Measurements from ENCODE around the gene WDR1. TPM values are rescaled to one million over a fixed set of nuclear protein-coding genes. Genes with fewer than 3 reads are reported as not detected.
A peak's percentile ranks its signal among the peaks of the same experiment; 100 is the strongest.

Gene WDR1
- total RNA-seq, 2 experiments from 2014 or later: 197 to 198 TPM

GRCh38 chr4:10117359-10118047, 904 bp upstream of the WDR1 start:
- Mint-ChIP-seq H3K27me3 (no peaks in the 10 kb centered on the region), H3K4me1 (ENCODE audit: low read depth) (peaks cover 88% of the 10 kb centered on the region), H3K4me3 (peak overlapping the region; percentile 87), H3K9me3 (no peaks in the 10 kb centered on the region), H3K36me3 (ENCODE audit: low read depth) (peaks cover 48% of the 10 kb centered on the region), H3K27ac (peak overlapping the region; percentile 98)
- CTCF ChIA-PET: interaction anchor here (0.9 to 3.1 kb wide), 6 partner anchors 11 to 344 kb away, joined by 3 to 8 read pairs (median 6); no protein-coding TSS in a partner anchor
- intact Hi-C loops (cut with DNase I, micrococcal nuclease): loop anchor here (1.0 to 10.0 kb wide), 5 partner anchors 21 to 423 kb away; no protein-coding TSS in a partner anchor
- peak overlapping the region; percentile 96 to 98 for H3K27ac ChIP-seq (ENCODE audit: low read depth in 1 of 2, low read length in 2 of 2)
- ATAC-seq (ENCODE audit: poor library complexity) (peak; percentile 16), DNase-seq (peak in 11 of 14 experiments; percentile 37 to 80 (median 55))
- H3K27me3 ChIP-seq (ENCODE audit: control insufficient read depth in 1 of 2, insufficient read depth in 2 of 2, low read length in 2 of 2): no peaks in the 10 kb centered on the region
- peak overlapping the region; percentile 90 for H3K4me3 ChIP-seq (ENCODE audit: low read length)
- POLR2A ChIA-PET: interaction anchor here (0.6 to 5.3 kb wide), 34 partner anchors 9 to 1354 kb away, joined by 3 to 126 read pairs (median 4); partner anchors contain the start of gene ZNF518B
- peaks cover 33% of the 10 kb centered on the region for H3K36me3 ChIP-seq (ENCODE audit: insufficient read depth, low read length)
- no peak for TF ChIP-seq CTCF (IDR thresholded peaks at IDR 0.05)
- no peaks in the 10 kb centered on the region for H3K9me3 ChIP-seq (ENCODE audit: control insufficient read depth in 1 of 2, insufficient read depth in 1 of 2, low read length in 2 of 2)
- H3K4me1 ChIP-seq (ENCODE audit: insufficient read depth, low read length): peaks cover 77% of the 10 kb centered on the region

GRCh38 chr4:10115797-10116568, 616 bp downstream of the WDR1 start:
- Histone ChIP-seq H3K4me1 (ENCODE audit: insufficient read depth, low read length) (peaks cover 85% of the 10 kb centered on the region), H3K27ac (ENCODE audit: low read depth in 1 of 2, low read length in 2 of 2) (peak overlapping the region; percentile 74 to 96), H3K36me3 (ENCODE audit: insufficient read depth, low read length) (peaks cover 48% of the 10 kb centered on the region), H3K27me3 (ENCODE audit: control insufficient read depth in 1 of 2, insufficient read depth in 2 of 2, low read length in 2 of 2) (no peaks in the 10 kb centered on the region), H3K4me3 (ENCODE audit: low read length) (peak overlapping the region; percentile 90), H3K9me3 (ENCODE audit: control insufficient read depth in 1 of 2, insufficient read depth in 1 of 2, low read length in 2 of 2) (no peaks in the 10 kb centered on the region)
- peak; percentile 47 for ATAC-seq (ENCODE audit: poor library complexity)
- no peak for TF ChIP-seq CTCF (IDR thresholded peaks at IDR 0.05)
- peak overlapping the region; percentile 99 for H3K27ac Mint-ChIP-seq
- DNase-seq: peak; percentile 51 to 88 (median 70)
- intact Hi-C loops (cut with DNase I, micrococcal nuclease): loop anchor here (1.0 to 10.0 kb wide), 4 partner anchors 17 to 421 kb away; no protein-coding TSS in a partner anchor
- H3K36me3 Mint-ChIP-seq (ENCODE audit: low read depth): peaks cover 63% of the 10 kb centered on the region
- no peaks in the 10 kb centered on the region for H3K27me3 Mint-ChIP-seq
- POLR2A ChIA-PET: interaction anchor here (1.0 to 5.3 kb wide), 16 partner anchors 7 to 424 kb away, joined by 4 to 126 read pairs (median 8); partner anchors contain the start of gene ZNF518B
- H3K9me3 Mint-ChIP-seq: no peaks in the 10 kb centered on the region
- peak overlapping the region; percentile 99 for H3K4me3 Mint-ChIP-seq
- CTCF ChIA-PET: interaction anchor here (1.1 to 1.2 kb wide), 2 partner anchors 43 to 97 kb away, joined by 3 to 6 read pairs; no protein-coding TSS in a partner anchor
- peaks cover 92% of the 10 kb centered on the region for H3K4me1 Mint-ChIP-seq (ENCODE audit: low read depth)

GRCh38 chr4:10115271-10115796, 1.3 kb downstream of the WDR1 start:
- no peaks in the 10 kb centered on the region for H3K9me3 Mint-ChIP-seq
- peak overlapping the region; percentile 99 for H3K27ac Mint-ChIP-seq
- ATAC-seq (ENCODE audit: poor library complexity): no peak
- no peaks in the 10 kb centered on the region for H3K27me3 Mint-ChIP-seq
- POLR2A ChIA-PET: interaction anchor here (1.0 to 4.1 kb wide), 6 partner anchors 8 to 342 kb away, joined by 4 to 60 read pairs (median 7); partner anchors contain the start of gene ZNF518B
- peak in 2 of 14 experiments; percentile 53 to 61 for DNase-seq
- H3K4me3 ChIP-seq (ENCODE audit: low read length): peak overlapping the region; percentile 90
- CTCF ChIA-PET: interaction anchor here (1.1 kb wide), 1 partner anchor 44 kb away, joined by 3 read pairs; no protein-coding TSS in a partner anchor
- H3K4me1 Mint-ChIP-seq (ENCODE audit: low read depth): peaks cover 92% of the 10 kb centered on the region
- peaks cover 54% of the 10 kb centered on the region for H3K36me3 ChIP-seq (ENCODE audit: insufficient read depth, low read length)
- peak overlapping the region; percentile 99 for H3K4me3 Mint-ChIP-seq
- H3K27me3 ChIP-seq (ENCODE audit: control insufficient read depth in 1 of 2, insufficient read depth in 2 of 2, low read length in 2 of 2): no peaks in the 10 kb centered on the region
- peak overlapping the region; percentile 74 to 96 for H3K27ac ChIP-seq (ENCODE audit: low read depth in 1 of 2, low read length in 2 of 2)
- no peak for TF ChIP-seq CTCF (IDR thresholded peaks at IDR 0.05)
- H3K36me3 Mint-ChIP-seq (ENCODE audit: low read depth): peaks cover 68% of the 10 kb centered on the region
- H3K9me3 ChIP-seq (ENCODE audit: control insufficient read depth in 1 of 2, insufficient read depth in 1 of 2, low read length in 2 of 2): no peaks in the 10 kb centered on the region
- intact Hi-C loops (cut with DNase I, micrococcal nuclease): loop anchor here (5.0 to 10.0 kb wide), 3 partner anchors 42 to 421 kb away; no protein-coding TSS in a partner anchor
- H3K4me1 ChIP-seq (ENCODE audit: insufficient read depth, low read length): peaks cover 91% of the 10 kb centered on the region

Measured in CD4-positive, alpha-beta T cell (primary cell).